GM19099 (cell line): ENCODE measurements around the gene LGALS7.

Experiments used
- POLR2A ChIP-seq: IDR thresholded peaks from 3 replicates; pipeline ENCODE4 v1.6.1; 2011; ENCODE audit warnings: low read depth; ENCODE audit not compliant: insufficient read length; ENCODE audit errors: extremely low read depth

LGALS7 gene

DNA sequence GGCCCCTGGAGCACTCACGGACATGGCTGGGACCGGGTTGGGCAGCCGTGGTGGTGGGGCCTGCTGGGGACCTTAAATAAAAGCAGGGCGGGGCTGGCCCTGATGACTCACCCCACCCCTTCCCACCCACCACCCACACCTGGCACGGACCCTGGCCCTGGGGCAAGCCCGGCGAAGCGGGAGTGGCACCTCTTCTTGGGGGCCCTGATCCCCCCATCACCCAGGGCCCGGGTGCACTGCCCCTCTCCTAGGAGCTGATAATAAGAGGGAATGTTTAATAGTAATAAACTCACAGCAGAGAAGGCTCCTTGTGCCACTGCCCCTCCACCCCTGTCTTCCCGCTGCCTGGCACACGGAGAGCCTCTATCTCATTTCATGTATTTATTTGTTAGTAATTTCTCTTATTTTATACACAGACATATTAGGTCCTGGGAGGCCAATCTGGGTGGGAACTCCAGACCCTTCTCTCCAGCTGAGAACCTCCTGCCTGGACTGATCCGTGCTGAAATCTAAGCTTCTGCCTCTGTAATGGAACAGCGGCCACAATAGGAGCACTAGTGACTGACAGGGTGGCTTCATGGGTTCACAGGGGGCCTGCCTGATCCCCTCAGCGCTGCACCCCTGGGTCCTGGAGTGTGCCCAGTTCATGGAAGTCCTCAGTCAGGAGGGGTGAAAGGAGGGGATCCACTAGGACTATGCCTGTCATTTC, at the start of gene LGALS7:
Gene LGALS7, minus strand, starts transcription at position 49 of the 709 bp plus-strand sequence. Its CDS starts 25 bp downstream, at position 24.
- no peak for TF ChIP-seq POLR2A

DNA sequence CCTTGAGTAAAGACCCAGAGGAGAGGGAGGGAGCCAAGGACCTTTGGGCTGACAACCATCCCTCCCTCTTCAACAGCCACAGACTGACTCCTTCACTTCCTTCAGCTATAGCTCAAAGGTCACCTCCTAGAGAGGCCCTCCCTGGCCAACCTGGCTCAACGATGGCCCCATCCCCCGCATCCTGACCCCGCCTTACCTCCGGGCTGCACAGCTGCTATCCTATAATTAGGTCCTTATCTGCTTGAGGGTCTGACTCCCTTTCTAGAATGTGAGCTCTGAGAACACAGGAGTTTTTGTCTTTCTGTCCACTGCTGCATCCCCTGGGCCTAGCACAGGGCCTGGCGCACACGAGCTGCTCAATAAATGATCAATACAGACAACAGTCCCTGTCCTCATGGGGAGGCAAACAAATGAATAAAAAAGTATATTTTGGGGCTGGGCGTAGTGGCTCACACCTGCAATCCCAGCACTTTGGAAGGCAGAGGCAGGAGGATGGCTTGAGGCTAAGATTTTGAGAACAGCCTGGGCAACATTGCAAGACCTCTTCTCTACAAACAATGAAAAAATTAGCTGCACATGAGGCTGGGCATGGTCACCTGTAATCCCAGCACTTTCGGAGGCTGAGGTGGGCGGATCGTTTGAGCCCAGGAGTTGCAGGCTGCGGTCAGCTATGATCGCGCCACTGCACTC, 46.1 kb upstream of the LGALS7 start:
- no peak for TF ChIP-seq POLR2A

DNA sequence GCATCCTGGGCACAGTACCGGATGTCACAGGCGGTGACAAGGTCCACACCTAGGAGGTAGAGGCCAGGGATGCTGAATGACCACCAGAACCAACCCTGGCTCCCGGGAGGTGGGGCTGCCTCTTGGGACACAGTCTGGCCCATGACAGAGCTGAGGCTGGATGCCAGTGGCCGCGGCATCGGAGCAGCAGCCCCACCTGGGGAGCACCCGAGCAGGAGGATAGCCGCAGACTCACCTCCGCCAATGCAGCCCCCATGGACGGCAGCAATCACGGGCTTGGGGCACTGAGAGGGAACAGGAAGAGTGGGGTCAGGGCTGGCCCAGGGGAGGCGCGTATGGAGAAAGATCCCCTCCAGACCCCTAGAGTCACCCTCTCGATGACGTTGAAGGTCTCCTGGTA, 43.8 kb upstream of the LGALS7 start:
- no peak for TF ChIP-seq POLR2A

DNA sequence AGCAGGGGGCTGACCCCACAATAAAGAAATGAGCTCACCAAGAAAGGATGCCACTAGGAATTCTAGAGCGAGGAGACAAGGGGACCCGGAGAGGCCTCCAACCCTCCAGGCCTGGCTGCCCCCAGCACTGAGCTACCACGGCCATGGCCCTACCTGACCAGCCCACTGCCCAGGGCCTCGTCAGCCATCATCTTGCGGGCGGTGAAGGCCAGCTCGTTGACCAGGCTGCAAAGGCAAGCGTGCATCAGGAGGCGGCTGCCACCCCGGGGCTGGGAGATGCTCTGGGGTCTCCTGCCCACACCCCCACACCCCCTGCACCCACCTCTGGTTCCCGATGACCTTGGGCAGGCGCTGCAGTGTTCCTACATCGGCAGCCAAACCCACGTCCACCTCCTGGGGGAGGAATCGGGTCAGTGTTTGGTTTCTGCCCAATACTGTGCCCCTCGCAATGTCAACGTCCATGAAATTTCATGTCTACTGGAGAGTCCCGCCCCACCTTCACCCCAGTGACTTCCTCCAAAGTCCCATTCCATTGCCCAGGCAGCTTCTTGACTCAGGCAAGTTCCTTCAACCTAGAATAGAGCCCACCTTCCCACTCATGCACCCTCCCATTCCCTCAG, 42.9 kb upstream of the LGALS7 start:
- no peak for TF ChIP-seq POLR2A

DNA sequence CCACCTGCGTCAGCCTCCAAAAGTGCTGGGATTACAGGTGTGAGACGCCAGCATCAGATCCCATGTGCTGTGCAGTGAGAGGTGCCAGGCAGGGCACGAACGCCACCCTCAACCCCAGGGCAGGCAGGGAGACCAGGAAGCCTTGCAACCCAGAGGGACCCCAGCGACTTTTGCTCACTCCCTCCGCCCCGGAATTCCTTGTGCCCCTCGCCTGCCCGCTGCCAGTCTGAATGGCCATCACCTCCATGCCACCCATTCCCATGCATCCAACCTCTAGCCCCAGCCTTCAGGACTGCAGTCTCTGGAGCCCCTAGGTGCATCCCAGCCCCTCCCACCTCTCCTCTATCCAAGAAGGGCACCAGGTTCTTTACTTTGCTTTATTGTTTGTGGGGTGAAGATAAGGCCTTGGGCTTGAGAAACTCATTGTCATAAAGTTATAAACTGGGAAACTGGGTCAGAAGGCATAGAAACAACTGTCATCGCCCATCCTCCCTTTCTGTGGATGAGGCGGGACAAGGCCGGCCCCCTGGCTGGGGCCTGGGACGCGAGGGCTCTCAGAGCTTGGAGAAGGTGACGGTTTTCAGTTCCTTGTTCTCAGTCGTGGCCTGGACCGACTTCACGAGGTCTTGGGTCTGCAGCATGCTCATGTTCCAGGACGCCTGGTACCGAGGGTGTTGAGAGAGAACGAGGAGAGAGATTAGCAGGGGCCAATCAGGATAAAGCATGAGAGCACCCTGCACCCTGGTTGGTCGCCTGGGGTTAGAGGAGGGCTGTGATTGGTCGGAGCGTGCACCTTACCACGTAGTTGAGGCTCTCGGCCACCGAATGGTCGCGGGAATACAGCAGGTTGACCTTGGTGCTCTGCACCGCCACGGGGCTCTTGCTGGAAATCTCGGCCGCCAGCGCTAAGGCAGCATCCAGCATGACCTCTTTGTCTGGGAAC, 42.0 kb upstream of the LGALS7 start:
- no peak for TF ChIP-seq POLR2A

DNA sequence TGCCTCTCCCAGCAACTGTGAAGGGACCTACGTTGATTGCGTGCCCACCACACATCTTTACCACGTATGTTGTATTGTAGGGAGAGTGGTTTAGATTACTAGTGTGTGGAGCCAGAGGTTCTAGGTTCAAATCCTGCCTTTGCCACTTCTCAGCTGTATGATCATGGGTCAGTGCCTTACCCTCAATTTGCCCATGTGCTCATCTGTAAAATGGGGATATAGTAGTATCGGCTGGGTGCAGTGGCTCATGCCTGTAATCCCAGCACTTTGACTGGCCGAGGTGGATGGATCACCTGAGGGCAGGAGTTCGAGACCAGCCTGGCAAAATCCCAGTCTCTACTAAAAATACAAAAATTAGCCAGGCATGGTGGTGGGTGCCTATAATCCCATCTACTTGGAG, 40.0 kb upstream of the LGALS7 start:
- TF ChIP-seq POLR2A, result no peak

DNA sequence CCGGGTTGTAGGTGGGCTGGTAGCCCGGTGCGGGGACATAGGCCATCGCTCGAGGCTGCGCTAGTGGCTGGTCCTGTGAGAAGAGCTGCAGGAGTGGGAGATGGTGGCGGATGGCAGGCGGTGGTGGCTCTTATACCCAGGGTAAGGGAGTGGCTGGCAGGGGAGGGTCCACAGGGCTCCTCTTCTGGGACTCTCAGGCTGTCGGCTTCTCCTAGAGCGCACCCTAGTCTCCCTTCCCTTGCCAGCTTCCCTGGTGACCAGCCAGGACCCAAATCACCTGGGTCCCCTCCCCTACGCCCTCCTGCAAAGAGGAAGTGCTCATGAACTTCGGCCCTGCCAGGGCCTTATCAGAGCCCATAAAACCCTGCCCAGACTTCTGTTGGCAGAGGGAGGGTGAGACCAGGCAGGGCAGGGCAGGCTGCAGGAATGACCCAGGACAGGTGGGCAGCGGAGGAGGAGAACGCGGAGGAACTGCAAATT, 39.6 kb upstream of the LGALS7 start, which contains the start of gene LGALS4:
Gene LGALS4, minus strand, starts transcription at position 105 of the 480 bp plus-strand sequence. Its CDS starts 59 bp downstream, at position 46.
- TF ChIP-seq POLR2A, result no peak

DNA sequence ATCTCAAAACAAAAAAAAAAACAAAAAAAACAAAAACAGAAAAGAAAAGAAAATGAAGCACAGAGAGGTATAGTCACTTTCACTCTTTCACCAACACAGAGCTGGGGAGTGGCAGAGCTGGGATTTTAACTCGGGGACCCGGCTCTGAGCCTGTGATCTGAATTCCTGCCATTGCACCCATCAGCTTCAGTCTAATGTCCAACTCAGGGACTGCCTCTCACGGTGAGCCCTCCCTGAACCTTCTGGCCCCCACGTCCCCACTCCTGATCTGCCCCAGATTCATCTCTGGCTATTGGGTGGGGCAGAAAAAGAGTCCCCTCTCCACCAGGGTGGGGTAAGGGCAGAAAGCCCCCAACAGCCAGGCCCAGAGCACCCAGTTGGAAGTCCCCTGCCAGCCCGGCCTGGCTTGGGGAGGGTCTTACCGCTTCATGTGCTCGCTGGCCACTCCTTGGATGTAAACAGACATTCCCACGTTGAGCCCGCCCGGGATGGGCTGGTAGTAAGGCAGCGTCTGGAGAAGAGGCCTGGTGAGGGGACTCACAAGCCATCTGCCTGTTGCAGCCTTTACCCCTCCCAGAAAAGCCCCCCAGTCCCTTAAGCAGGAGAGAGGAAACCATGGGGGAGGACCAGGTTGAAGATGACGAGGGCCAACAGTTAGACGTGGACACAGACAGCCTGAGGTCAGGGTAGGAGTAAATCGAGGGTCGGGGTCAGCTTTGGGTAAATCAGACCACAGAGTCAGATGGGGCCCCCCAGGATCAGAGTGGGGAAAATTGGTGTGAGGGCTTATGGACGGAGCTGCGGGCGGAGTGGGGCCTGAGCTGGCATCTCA, 38.9 kb upstream of the LGALS7 start:
- no peak for TF ChIP-seq POLR2A

DNA sequence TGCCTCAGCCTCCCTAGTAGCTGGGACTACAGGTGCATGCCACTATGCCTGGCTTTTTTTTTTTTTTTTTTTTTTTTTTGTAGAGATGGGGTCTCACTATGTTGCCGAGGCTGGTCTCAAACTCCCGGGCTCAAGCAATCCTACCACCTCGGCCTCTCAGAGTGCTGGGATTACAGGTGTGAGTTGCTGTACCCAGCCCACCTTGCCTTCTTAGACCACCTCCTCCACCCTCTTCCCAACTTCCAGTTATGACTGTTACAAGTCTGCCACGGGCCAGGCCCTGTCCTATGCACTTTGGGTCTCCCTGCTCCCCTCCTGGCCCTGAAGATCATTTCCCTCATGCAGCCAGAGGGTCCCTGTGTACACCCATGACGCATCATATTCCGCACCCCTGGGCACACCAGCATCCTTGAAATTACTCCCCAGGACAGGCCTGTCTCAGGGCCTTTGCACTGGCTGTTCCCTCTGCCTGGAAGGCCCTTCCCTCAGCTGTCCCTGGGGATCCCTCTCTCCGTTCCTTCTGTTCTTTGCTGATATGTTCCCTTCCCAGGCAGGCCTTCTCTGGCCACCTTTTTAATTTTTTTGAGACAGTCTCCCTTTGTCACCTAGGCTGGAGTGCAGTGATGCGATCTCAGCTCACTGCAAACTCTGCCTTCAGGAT, 36.4 kb upstream of the LGALS7 start:
- no peak for TF ChIP-seq POLR2A

DNA sequence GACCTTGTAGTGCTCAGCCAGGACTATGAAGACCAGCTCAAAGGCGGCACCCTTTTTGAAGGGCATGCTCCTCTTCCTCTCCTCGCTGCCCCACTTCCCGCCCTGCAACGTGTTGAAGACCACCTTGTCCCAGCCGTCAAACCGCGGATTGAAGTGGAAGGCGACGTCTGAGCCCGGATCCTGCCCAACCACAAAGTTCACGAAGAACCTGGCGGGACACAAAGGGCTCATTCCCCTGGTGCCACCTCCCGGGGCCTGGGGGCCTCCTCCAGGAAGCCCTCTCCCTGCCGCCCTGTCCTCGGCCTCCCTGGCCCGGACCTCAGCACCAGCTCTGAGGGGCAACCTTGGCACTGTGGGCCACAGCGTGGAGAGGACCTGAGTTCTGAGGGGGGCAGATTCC, 35.4 kb upstream of the LGALS7 start:
- no peak for TF ChIP-seq POLR2A

DNA sequence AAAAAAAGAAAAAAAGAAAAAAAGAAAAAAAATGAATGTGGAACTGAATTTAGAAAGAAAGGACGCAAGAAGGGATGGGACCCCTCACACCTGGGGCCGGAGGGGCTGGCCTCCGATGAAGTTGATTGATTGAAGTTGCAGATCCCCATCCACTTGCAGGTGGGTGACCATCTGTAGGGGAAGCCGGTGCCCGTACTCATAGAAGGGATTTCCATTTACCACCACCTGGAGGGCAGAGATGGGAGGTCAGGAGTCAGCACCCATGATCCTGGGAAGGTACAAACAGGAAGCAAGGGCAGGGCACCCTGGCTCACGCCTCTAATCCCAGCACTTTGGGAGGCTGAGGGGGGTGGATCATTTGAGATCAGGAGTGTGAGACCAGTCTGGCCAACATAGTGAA, 33.1 kb upstream of the LGALS7 start:
- no peak for TF ChIP-seq POLR2A

DNA sequence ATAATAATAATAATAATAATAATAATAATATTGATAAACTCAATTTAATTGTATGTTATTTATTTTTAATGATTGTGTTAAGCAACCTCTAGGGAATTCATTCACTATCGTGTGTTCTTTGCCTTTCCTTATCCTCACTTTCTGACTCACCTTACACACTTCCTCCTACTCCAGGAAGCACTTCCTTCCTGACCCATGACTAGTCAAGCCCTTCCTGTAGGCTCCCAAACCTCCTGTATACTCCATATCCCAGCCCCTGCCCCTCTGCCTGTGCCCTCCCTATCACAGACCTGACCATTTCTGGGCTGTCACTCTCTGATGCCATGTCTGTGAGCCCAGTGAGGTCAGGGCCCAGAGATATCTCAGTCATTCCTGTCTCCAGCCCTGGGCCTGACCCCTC, 31.9 kb upstream of the LGALS7 start:
- TF ChIP-seq POLR2A, result no peak

DNA sequence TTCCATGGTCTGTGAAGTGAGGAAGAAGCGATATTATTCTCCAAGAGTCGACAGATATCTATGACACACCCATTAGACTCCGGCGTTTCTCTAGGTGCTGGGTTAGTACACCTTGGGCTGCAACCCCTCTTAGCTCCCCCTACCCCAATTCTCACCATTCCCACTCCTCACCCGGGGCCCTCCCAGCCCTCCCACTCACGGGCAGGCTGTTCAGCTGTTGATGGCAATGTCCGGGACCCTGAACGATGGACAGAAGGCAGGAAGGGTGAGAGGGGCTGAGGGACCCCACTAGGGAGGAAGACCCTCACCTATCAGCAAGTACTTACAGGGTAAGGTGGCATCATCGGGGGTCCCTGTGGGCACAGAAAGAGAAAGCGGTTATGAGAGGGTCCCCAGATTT, 30.2 kb upstream of the LGALS7 start:
- no peak for TF ChIP-seq POLR2A
